OCI-LY3 (cell line): Measurements from ENCODE around the gene GAS7.

Source experiments
- H2AFZ ChIP-seq: fragments of 200-600, 300-600 bp; shearing (Covaris generic); 2 replicates; pipeline ENCODE4 v1.6.0; 2014; ENCODE audit warnings: antibody characterized with exemption, low read depth, low read length
- H3K27ac ChIP-seq: fragments of 200-600, 300-600 bp; sonication (generic); 2 replicates; pipeline ENCODE4 v1.5.1; 2014; ENCODE audit warnings: mild to moderate bottlenecking, low read length, moderate library complexity, mixed read lengths
- H3K27me3 ChIP-seq: fragments of 200-600, 300-600 bp; sonication (generic); 2 replicates; pipeline ENCODE4 v1.6.1; 2014; ENCODE audit warnings: low read depth, low read length, mixed read lengths
- H3K36me3 ChIP-seq: fragments of 200-600, 300-600 bp; sonication (generic); replicated peaks from 2 replicates; pipeline ENCODE3; 2014; ENCODE audit warnings: low read depth, low read length, mixed read lengths
- H3K4me1 ChIP-seq: fragments of 300-600, 200-600 bp; sonication (generic); 2 replicates; pipeline ENCODE4 v1.6.1; 2014; ENCODE audit warnings: low read length, mixed read lengths
- H3K4me2 ChIP-seq: fragments of 200-600, 300-600 bp; sonication (generic); 2 replicates; pipeline ENCODE4 v1.6.1; 2014; ENCODE audit warnings: low read length, mixed read lengths
- H3K4me3 ChIP-seq: fragments of 300-600, 200-600 bp; sonication (generic); 2 replicates; pipeline ENCODE4 v1.5.1; 2014; ENCODE audit warnings: antibody characterized with exemption, mild to moderate bottlenecking, low read length, moderate library complexity
- H3K79me2 ChIP-seq: fragments of 300-600, 200-600 bp; shearing (Covaris generic); 2 replicates; pipeline ENCODE4 v1.6.1; 2014; ENCODE audit warnings: mild to moderate bottlenecking, low read length, mixed read lengths
- H3K9ac ChIP-seq: fragments of 300-600, 200-600 bp; shearing (Covaris generic); 2 replicates; pipeline ENCODE4 v1.6.0; 2014; ENCODE audit warnings: mild to moderate bottlenecking, low read length, moderate library complexity
- H3K9me3 ChIP-seq: fragments of 200-600, 300-600 bp; shearing (Covaris generic); 2 replicates; pipeline ENCODE4 v1.6.1; 2014; ENCODE audit warnings: low read length, mixed read lengths; ENCODE audit not compliant: insufficient read depth
- H4K20me1 ChIP-seq: fragments of 200-600, 300-600 bp; sonication (generic); 2 replicates; pipeline ENCODE4 v1.6.1; 2016; ENCODE audit warnings: low read length, mixed read lengths; ENCODE audit not compliant: insufficient read depth
- EZH2phosphoT487 ChIP-seq: fragments of 200-600 bp; shearing (Covaris generic); IDR thresholded peaks from 2 replicates; pipeline ENCODE4 v1.6.1; 2018; ENCODE audit warnings: antibody characterized with exemption, mixed run types, low read depth
- TF ChIP-seq, protein P1 (sequence below): fragments of 200-600, 300-600 bp; sonication (generic); IDR thresholded peaks from 2 replicates; pipeline ENCODE4 v1.5.1; 2014; ENCODE audit warnings: antibody characterized with exemption, low read length, low read depth

The GAS7 gene

DNA sequence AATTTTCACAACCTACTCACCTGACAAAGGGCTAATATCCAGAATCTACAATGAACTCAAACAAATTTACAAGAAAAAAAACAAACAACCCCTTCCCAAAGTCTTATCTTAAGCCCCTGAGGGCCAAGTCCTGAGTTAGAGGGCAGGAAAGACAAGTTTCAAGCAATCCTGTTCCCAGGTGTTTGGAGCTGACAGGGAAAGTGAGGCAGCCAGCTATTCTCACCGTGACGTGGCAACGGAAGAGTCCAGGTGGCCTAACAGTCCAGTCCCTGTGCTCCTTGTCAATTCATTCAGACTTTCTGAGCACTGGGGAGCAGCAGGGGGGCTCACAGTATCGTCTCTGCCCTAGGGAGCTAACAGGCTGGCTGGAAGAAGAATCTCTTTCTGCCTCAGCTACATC lies 203.6 kb downstream of the GAS7 start:
- no peak overlapping the region for H3K27ac ChIP-seq
- H3K36me3 ChIP-seq, result no peaks in the 10 kb centered on the region
- H3K79me2 ChIP-seq, result no peaks in the 10 kb centered on the region
- no peaks in the 10 kb centered on the region for H3K27me3 ChIP-seq
- H3K9me3 ChIP-seq, result no peaks in the 10 kb centered on the region
- no peaks in the 10 kb centered on the region for H4K20me1 ChIP-seq
- no peak overlapping the region for H2AFZ ChIP-seq
- no peak overlapping the region for H3K9ac ChIP-seq
- H3K4me1 ChIP-seq, result no peaks in the 10 kb centered on the region
- H3K4me3 ChIP-seq, result no peak overlapping the region
- H3K4me2 ChIP-seq, result no peak overlapping the region
- TF ChIP-seq EZH2phosphoT487, result no peak
- TF ChIP-seq, protein P1, sequence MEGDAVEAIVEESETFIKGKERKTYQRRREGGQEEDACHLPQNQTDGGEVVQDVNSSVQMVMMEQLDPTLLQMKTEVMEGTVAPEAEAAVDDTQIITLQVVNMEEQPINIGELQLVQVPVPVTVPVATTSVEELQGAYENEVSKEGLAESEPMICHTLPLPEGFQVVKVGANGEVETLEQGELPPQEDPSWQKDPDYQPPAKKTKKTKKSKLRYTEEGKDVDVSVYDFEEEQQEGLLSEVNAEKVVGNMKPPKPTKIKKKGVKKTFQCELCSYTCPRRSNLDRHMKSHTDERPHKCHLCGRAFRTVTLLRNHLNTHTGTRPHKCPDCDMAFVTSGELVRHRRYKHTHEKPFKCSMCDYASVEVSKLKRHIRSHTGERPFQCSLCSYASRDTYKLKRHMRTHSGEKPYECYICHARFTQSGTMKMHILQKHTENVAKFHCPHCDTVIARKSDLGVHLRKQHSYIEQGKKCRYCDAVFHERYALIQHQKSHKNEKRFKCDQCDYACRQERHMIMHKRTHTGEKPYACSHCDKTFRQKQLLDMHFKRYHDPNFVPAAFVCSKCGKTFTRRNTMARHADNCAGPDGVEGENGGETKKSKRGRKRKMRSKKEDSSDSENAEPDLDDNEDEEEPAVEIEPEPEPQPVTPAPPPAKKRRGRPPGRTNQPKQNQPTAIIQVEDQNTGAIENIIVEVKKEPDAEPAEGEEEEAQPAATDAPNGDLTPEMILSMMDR, result no peak

DNA sequence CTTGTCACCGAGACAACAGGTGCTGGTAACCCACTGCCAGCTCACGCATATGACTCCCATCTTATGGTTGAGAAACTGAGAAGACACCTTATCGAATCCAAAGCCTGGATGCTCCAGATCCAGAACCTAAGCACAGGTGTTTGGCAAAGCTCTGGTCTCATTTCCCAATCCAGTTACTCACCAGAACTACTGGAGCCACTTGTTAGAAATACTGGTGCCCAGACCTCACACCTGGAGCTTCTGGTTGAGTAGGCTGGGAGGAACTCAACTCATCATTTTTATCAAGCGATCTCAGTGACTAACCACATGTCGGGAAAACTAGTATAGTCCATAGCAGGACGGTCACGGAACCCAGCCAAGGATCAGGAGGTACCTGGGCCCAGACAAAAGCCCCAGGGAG lies 206.6 kb downstream of the GAS7 start:
- H3K79me2 ChIP-seq, result no peaks in the 10 kb centered on the region
- H3K4me2 ChIP-seq, result no peak overlapping the region

DNA sequence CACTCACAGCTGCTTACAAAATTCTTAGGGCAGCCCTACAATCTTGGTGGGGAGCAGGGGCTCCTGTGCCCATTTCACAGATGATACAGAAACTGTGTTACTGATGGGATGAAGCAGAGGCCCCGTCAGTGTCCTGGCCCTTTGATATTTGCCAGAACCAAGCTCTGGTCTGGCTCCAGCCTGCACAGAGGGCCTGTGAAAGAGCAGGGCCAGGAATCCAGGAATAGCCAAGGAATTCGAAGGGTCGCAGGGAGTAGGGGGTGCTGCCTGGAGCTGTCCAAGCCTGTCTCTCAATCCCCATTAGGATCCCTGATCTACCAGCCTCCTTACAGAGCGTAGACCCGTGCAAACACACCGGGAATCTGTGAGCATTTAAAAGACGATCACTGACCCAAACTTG lies 207.1 kb downstream of the GAS7 start:
- Histone ChIP-seq H3K9me3 (no peaks in the 10 kb centered on the region), H3K9ac (no peak overlapping the region), H3K27me3 (no peaks in the 10 kb centered on the region), H3K4me3 (no peak overlapping the region), H3K4me1 (no peaks in the 10 kb centered on the region), H2AFZ (no peak overlapping the region), H3K4me2 (no peak overlapping the region), H3K79me2 (no peaks in the 10 kb centered on the region), H3K27ac (no peak overlapping the region), H4K20me1 (no peaks in the 10 kb centered on the region), H3K36me3 (no peaks in the 10 kb centered on the region)
- no peak for TF ChIP-seq EZH2phosphoT487
- TF ChIP-seq, protein P1, result no peak

More for the DNA sequence above, 206.6 kb downstream of the GAS7 start:
- TF ChIP-seq EZH2phosphoT487, result no peak
- TF ChIP-seq, protein P1, result no peak
- Histone ChIP-seq H4K20me1 (no peaks in the 10 kb centered on the region), H3K4me3 (no peak overlapping the region), H3K27ac (no peak overlapping the region), H3K9me3 (no peaks in the 10 kb centered on the region), H3K27me3 (no peaks in the 10 kb centered on the region), H3K9ac (no peak overlapping the region), H3K4me1 (no peaks in the 10 kb centered on the region), H2AFZ (no peak overlapping the region), H3K36me3 (no peaks in the 10 kb centered on the region)

DNA sequence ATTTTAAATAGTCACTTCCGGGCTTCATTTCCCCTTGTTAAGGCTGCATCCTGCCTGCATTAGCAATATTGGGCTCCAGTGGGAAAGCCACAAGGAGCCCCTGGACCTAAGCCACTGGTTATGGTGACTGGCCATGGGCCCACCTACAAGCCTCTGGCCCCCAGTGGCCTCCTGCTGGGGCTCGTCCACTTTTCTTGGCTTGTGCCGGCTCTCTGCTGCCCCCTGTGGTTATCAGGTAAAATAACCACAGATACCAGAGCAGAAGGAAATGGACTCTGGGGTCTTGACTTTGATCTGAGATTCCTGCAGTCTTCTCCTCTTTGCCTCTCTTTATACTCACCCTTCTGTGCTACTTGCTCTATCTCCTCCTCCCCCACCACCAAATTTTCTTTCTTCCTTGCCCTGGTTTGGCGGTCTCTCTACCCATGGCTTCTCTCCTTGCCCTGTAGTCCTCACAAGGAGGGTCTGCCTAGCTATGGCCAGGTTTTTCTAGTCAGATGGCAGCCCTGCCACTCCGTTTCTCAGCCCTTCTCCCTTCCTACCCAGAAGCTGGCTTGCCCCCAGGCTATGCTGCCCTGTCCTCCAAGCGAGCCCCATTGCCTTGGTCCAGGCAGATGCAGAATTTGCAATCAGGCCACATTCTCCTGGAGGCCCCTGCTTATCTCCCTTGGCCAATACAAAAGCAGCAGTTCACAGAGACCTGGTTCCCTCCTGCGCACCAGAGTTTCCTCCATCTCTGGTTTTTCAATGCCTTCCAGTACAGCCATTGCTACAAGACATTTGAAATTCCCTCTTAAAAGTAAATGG lies 210.4 kb downstream of the GAS7 start:
- TF ChIP-seq, protein P1, result peak; percentile 54
- no peak for TF ChIP-seq EZH2phosphoT487
- Histone ChIP-seq H3K36me3 (no peaks in the 10 kb centered on the region), H4K20me1 (no peaks in the 10 kb centered on the region), H3K9ac (no peak overlapping the region), H3K27me3 (no peaks in the 10 kb centered on the region), H3K27ac (no peak overlapping the region), H2AFZ (peak overlapping the region; percentile 91; the same call in 1 of the 2 replicates), H3K9me3 (no peaks in the 10 kb centered on the region), H3K79me2 (no peaks in the 10 kb centered on the region), H3K4me3 (peak overlapping the region; percentile 58), H3K4me1 (no peaks in the 10 kb centered on the region), H3K4me2 (peak overlapping the region; percentile 66)
